LNCaP clone FGC (cell line): ENCODE results near the gene OGFOD1.

Experiments used
- DNase-seq: peaks from one replicate; pipeline ENCODE4 v3.0.0-alpha.2; 2011; ENCODE audit warnings: low read depth
- H3K4me3 ChIP-seq: 2 replicates; pipeline ENCODE4 v1.5.1; 2011; ENCODE audit warnings: mild to moderate bottlenecking, low read depth, low read length, control low read depth
- TF ChIP-seq, protein P1 (sequence below): IDR thresholded peaks from 2 replicates; pipeline ENCODE4 v1.5.1; 2012; ENCODE audit warnings: mild to moderate bottlenecking; ENCODE audit not compliant: control insufficient read depth, insufficient read depth; ENCODE audit errors: extremely low read depth

Gene OGFOD1

GRCh38 chr16:56468800-56469199 lies 17.4 kb downstream of the OGFOD1 start:
- TF ChIP-seq, protein P1, sequence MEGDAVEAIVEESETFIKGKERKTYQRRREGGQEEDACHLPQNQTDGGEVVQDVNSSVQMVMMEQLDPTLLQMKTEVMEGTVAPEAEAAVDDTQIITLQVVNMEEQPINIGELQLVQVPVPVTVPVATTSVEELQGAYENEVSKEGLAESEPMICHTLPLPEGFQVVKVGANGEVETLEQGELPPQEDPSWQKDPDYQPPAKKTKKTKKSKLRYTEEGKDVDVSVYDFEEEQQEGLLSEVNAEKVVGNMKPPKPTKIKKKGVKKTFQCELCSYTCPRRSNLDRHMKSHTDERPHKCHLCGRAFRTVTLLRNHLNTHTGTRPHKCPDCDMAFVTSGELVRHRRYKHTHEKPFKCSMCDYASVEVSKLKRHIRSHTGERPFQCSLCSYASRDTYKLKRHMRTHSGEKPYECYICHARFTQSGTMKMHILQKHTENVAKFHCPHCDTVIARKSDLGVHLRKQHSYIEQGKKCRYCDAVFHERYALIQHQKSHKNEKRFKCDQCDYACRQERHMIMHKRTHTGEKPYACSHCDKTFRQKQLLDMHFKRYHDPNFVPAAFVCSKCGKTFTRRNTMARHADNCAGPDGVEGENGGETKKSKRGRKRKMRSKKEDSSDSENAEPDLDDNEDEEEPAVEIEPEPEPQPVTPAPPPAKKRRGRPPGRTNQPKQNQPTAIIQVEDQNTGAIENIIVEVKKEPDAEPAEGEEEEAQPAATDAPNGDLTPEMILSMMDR = no peak
- no peak for DNase-seq
- no peak overlapping the region for H3K4me3 ChIP-seq

GRCh38 chr16:56469748-56470147 lies 18.4 kb downstream of the OGFOD1 start:
- H3K4me3 ChIP-seq = no peak overlapping the region
- TF ChIP-seq, protein P1 = no peak
- DNase-seq = no peak

DNA sequence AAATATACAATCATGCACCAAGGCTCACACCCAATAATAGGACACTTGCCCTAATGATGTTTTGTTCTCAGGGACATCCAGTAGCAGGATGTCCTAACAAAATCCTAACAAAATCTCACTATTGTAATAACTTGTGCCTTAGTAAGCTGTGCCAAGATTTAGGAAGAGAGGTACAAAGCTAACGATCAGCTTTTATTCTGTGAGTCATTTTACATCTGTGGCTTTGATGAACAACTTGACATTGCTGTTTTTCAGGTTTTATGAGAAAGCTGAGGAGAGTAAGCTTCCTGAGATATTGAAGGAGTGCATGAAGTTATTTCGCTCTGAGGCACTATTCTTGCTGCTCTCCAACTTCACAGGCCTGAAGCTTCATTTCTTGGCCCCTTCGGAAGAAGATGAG lies 18.9 kb downstream of the OGFOD1 start:
- TF ChIP-seq, protein P1 = no peak
- no peak for DNase-seq
- no peak overlapping the region for H3K4me3 ChIP-seq

- H3K4me3 ChIP-seq = no peak overlapping the region
- DNase-seq = no peak
- TF ChIP-seq, protein P1 = no peak
Measured at GRCh38 chr16:56470666-56471065, 19.3 kb downstream of the OGFOD1 start.

GRCh38 chr16:56475201-56475600 lies 23.8 kb downstream of the OGFOD1 start:
- no peak overlapping the region for H3K4me3 ChIP-seq
- TF ChIP-seq, protein P1 = no peak
- DNase-seq = no peak

DNA sequence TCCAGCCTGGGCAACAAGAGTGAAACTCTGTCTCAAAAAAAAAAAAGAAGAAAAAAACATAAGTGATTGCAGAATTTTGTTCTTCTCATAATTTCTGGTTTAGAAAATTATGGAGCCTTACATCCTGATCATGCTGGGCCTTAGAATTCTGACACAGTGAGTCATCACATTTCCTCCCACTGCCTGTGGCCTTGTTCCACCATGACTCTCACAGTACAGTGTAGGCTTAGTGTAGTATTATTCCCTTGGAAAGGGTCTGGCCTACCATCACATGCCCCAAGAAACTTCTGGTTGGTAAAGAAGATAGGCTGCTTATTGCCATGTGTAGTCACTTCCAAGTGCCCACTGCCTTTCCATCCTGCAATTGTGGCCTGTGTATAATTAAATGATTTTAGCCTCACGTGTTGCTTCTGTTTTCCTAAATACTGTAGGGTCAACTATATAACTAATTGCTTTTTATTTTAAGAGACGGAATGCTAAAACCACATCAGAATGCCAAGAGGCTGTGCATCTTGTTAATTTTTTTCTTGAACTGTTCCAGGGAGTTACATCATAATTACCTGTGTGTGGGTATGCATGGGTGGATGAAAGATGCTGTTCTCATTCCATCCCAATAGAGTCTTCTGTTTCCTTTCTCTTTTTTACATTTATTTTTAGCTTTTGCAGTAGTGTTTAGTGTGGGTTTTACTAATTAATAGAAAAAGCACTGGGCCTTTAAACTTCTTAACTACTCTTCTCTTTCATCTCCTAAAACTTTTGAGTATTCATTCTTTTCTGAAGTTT lies 25.9 kb downstream of the OGFOD1 start:
- TF ChIP-seq, protein P1 = no peak
- DNase-seq = no peak
- no peak overlapping the region for H3K4me3 ChIP-seq

DNA sequence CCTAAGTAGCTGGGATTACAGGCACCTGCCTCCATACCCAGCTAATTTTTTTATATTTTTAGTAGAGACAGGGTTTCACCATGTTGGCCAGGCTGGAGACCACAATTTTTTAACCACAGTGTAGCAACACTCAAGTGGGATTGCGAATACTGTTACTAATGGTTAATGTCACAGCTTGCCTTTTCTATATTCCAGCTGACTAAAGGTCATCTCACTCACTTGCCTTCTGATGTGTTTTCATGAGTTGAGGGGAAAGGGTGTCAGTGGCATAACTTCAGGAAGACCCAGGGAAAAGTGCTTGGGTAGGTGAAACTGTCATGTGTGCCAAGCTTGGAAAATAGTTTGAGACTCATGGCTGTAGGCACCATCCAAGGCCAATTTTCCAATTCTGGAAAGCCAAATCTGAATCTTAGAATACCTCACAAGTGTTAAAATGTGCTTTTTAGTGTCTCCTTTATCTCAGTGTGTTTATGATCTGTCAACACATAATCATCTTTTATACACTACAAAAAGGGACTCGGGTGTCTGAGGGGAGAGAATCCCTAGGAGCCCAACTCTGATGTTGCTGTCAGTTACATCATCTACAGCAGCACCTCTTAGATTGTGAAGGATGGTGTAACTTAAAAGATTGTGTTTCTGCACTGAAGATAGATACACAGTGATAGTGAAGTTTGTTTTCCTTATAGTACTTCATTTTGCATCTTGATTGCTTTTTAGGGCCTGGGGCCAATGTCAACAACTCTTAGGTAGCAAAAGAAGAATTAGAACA lies 27.1 kb downstream of the OGFOD1 start:
- TF ChIP-seq, protein P1 = no peak
- no peak overlapping the region for H3K4me3 ChIP-seq
- no peak for DNase-seq
